HG02642 (cell line): ENCODE measurements around the gene PARP12.

Source experiments
- ATAC-seq: cut with Tn5 transposase; IDR thresholded peaks from one replicate; pipeline ENCODE4 v1.9.1; 2021; ENCODE audit warnings: mild to moderate bottlenecking; ENCODE audit not compliant: unreplicated experiment, poor library complexity

The PARP12 gene

GRCh38 chr7:140018125-140019043 lies 44.4 kb downstream of the PARP12 start:
- ATAC-seq = no peak

- ATAC-seq = no peak
Observed at GRCh38 chr7:140017543-140017942, 45.2 kb downstream of the PARP12 start.

- no peak for ATAC-seq
Observed at GRCh38 chr7:140017034-140017433, 45.7 kb downstream of the PARP12 start.

GRCh38 chr7:140016540-140016939 lies 46.2 kb downstream of the PARP12 start:
- no peak for ATAC-seq

- ATAC-seq = no peak
Observed at GRCh38 chr7:140015471-140015970, 47.2 kb downstream of the PARP12 start.

- no peak for ATAC-seq
Observed at GRCh38 chr7:140014123-140014522, 48.6 kb downstream of the PARP12 start.

GRCh38 chr7:140013676-140014075 lies 49.1 kb downstream of the PARP12 start:
- no peak for ATAC-seq

GRCh38 chr7:140010194-140010895 lies 52.4 kb downstream of the PARP12 start:
- no peak for ATAC-seq

- no peak for ATAC-seq
Observed at GRCh38 chr7:140009735-140010134, 53.0 kb downstream of the PARP12 start.

GRCh38 chr7:140008755-140009610 lies 53.8 kb downstream of the PARP12 start:
- no peak for ATAC-seq

GRCh38 chr7:140007051-140007690 lies 55.6 kb downstream of the PARP12 start:
- no peak for ATAC-seq

GRCh38 chr7:140006600-140006999 lies 56.2 kb downstream of the PARP12 start:
- ATAC-seq = no peak

GRCh38 chr7:140005754-140006503 lies 56.8 kb downstream of the PARP12 start:
- no peak for ATAC-seq

- no peak for ATAC-seq
Observed at GRCh38 chr7:140005341-140005740, 57.4 kb downstream of the PARP12 start.

GRCh38 chr7:140004672-140005071 lies 58.1 kb downstream of the PARP12 start:
- ATAC-seq = no peak

- no peak for ATAC-seq
Observed at GRCh38 chr7:140003913-140004382, 58.8 kb downstream of the PARP12 start.

- ATAC-seq = no peak
Observed at GRCh38 chr7:140000666-140001268, 62.0 kb downstream of the PARP12 start.

GRCh38 chr7:139999516-139999915 lies 63.2 kb downstream of the PARP12 start:
- no peak for ATAC-seq

GRCh38 chr7:139998572-139998971 lies 64.2 kb downstream of the PARP12 start:
- ATAC-seq = no peak
